IMR-90 (cell line): ENCODE measurements around the gene RELL2. TPM values are rescaled to one million over a fixed set of nuclear protein-coding genes. Genes with fewer than 3 reads are reported as not detected.

Experiments used
- ATAC-seq: fragments of 200-7000 bp; cut with Tn5 transposase; 2 replicates; pipeline ENCODE4 v1.9.1; 2020; ENCODE audit warnings: low read depth, mild to moderate bottlenecking, moderate library complexity
- BruUV-seq: library from RNA; stranded (reverse); fragments of 400-500 nt; replicated peaks from 2 replicates; lab custom pipeline; 2021; lab: Mats Ljungman, UMichigan
- CTCF ChIA-PET: fragments of 300-600 bp; formaldehyde crosslinking; extraction: SDS; loops from one replicate; lab custom pipeline; 2021; ENCODE audit warnings: antibody characterized with exemption; lab: Yijun Ruan, JAX
- POLR2A ChIA-PET: fragments of 300-600 bp; sonication (Branson Sonifier 250); formaldehyde crosslinking; loops from one replicate; lab custom pipeline; 2022; ENCODE audit warnings: antibody characterized with exemption; ENCODE audit not compliant: unreplicated experiment; lab: Charles Lee
- DNase-seq: peaks from one replicate; pipeline ENCODE4 v3.0.0; 2013
- H2AFZ ChIP-seq: replicated peaks from 2 replicates; pipeline ENCODE3; 2013; ENCODE audit warnings: low read length, mild to moderate bottlenecking; ENCODE audit not compliant: poor library complexity
- H2AK5ac ChIP-seq: 2 replicates; pipeline ENCODE4 v1.6.1; 2013; ENCODE audit warnings: low read depth, low read length, inconsistent platforms
- H2AK9ac ChIP-seq: replicated peaks from 2 replicates; pipeline ENCODE3; 2013; ENCODE audit warnings: mild to moderate bottlenecking, low read depth, low read length, moderate library complexity; ENCODE audit not compliant: poor library complexity
- H2BK120ac ChIP-seq: 2 replicates; pipeline ENCODE4 v1.6.1; 2013; ENCODE audit warnings: low read depth, low read length, inconsistent platforms
- H2BK15ac ChIP-seq: 3 replicates; pipeline ENCODE4 v1.6.1; 2013; ENCODE audit warnings: low read depth, low read length, inconsistent platforms
- H2BK20ac ChIP-seq: 2 replicates; pipeline ENCODE4 v1.6.1; 2013; ENCODE audit warnings: low read depth, mild to moderate bottlenecking, inconsistent platforms, low read length, moderate library complexity
- H2BK5ac ChIP-seq: 2 replicates; pipeline ENCODE4 v1.6.1; 2013; ENCODE audit warnings: mild to moderate bottlenecking, low read depth, low read length, inconsistent platforms; ENCODE audit not compliant: poor library complexity, severe bottlenecking
- H3K14ac ChIP-seq: replicated peaks from 2 replicates; pipeline ENCODE4 v1.6.1; 2013; ENCODE audit warnings: low read depth, low read length, inconsistent platforms
- H3K18ac ChIP-seq: 2 replicates; pipeline ENCODE4 v1.6.1; 2013; ENCODE audit warnings: low read depth, low read length, control low read depth
- H3K23ac ChIP-seq: 2 replicates; pipeline ENCODE4 v1.6.1; 2013; ENCODE audit warnings: low read depth, low read length, inconsistent platforms
- H3K27ac ChIP-seq: 2 replicates; pipeline ENCODE4 v1.5.1; 2013; ENCODE audit warnings: mild to moderate bottlenecking, control low read depth, low read length; ENCODE audit not compliant: insufficient read depth
- H3K27me3 ChIP-seq: 2 replicates; pipeline ENCODE4 v1.6.1; 2013; ENCODE audit warnings: low read length; ENCODE audit not compliant: control insufficient read depth, insufficient read depth
- H3K36me3 ChIP-seq: 2 replicates; pipeline ENCODE4 v1.6.1; 2013; ENCODE audit warnings: low read length, mixed read lengths; ENCODE audit not compliant: control insufficient read depth, insufficient read depth
- H3K4ac ChIP-seq: 2 replicates; pipeline ENCODE4 v1.6.1; 2013; ENCODE audit warnings: low read depth, low read length, inconsistent platforms
- H3K4me1 ChIP-seq: 2 replicates; pipeline ENCODE4 v1.6.1; 2013; ENCODE audit warnings: low read length, mixed read lengths; ENCODE audit not compliant: control insufficient read depth, insufficient read depth
- H3K4me2 ChIP-seq: 2 replicates; pipeline ENCODE4 v1.6.1; 2013; ENCODE audit warnings: low read depth, mild to moderate bottlenecking, control low read depth, low read length, moderate library complexity
- H3K4me3 ChIP-seq: 2 replicates; pipeline ENCODE4 v1.5.1; 2013; ENCODE audit warnings: low read depth, mild to moderate bottlenecking, control low read depth, low read length, moderate library complexity; ENCODE audit not compliant: insufficient read depth
- H3K56ac ChIP-seq: 2 replicates; pipeline ENCODE4 v1.6.1; 2013; ENCODE audit warnings: low read length, inconsistent platforms; ENCODE audit not compliant: insufficient read depth; ENCODE audit errors: extremely low read depth
- H3K79me1 ChIP-seq, 2 experiments: 2 replicates each; pipeline ENCODE4 v1.6.1; 2013; ENCODE audit warnings: low read length in 2 of 2, inconsistent platforms in 1 of 2, low read depth in 1 of 2
- H3K9ac ChIP-seq: 2 replicates; pipeline ENCODE4 v1.6.1; 2013; ENCODE audit warnings: low read depth, low read length, control low read depth
- H3K9me1 ChIP-seq: 2 replicates; pipeline ENCODE4 v1.6.1; 2013; ENCODE audit warnings: low read length, inconsistent platforms; ENCODE audit not compliant: insufficient read depth
- H3K9me3 ChIP-seq: 2 replicates; pipeline ENCODE4 v1.6.1; 2013; ENCODE audit warnings: low read length; ENCODE audit not compliant: control insufficient read depth, insufficient read depth
- H4K20me1 ChIP-seq: 2 replicates; pipeline ENCODE4 v1.6.1; 2013; ENCODE audit warnings: low read length, inconsistent platforms; ENCODE audit not compliant: insufficient read depth
- H4K5ac ChIP-seq: 2 replicates; pipeline ENCODE4 v1.6.1; 2013; ENCODE audit warnings: mild to moderate bottlenecking, low read depth, low read length, control low read depth
- H4K8ac ChIP-seq, 2 experiments: 2 replicates each; pipeline ENCODE4 v1.6.1; 2013; ENCODE audit warnings: low read depth in 2 of 2, low read length in 2 of 2, control low read depth in 1 of 2, inconsistent platforms in 1 of 2
- H4K91ac ChIP-seq: 2 replicates; pipeline ENCODE4 v1.6.1; 2013; ENCODE audit warnings: low read depth, low read length, inconsistent platforms; ENCODE audit not compliant: insufficient read depth
- BHLHE40 ChIP-seq: fragments of 150-350 bp; IDR thresholded peaks from 2 replicates; pipeline ENCODE4 v1.6.1; 2016; ENCODE audit warnings: mild to moderate bottlenecking, low read depth, low read length
- CEBPB ChIP-seq: IDR thresholded peaks from 2 replicates; pipeline ENCODE4 v1.6.1; 2012; ENCODE audit warnings: low read depth, low read length, improper control_type of control experiment
- CHD1 ChIP-seq: IDR thresholded peaks from 2 replicates; pipeline ENCODE4 v1.6.1; 2012; ENCODE audit warnings: low read depth, low read length, improper control_type of control experiment
- CTCF ChIP-seq: conservative IDR thresholded peaks from 2 replicates; pipeline ENCODE4 v1.5.1; 2012; ENCODE audit warnings: mild to moderate bottlenecking, low read depth, low read length, improper control_type of control experiment
- ELK1 ChIP-seq: fragments of 150-350 bp; IDR thresholded peaks from 2 replicates; pipeline ENCODE4 v1.6.1; 2016; ENCODE audit warnings: low read depth, mild to moderate bottlenecking, low read length, moderate library complexity, borderline replicate concordance
- MAFK ChIP-seq: IDR thresholded peaks from 2 replicates; pipeline ENCODE4 v1.6.1; 2012; ENCODE audit warnings: low read depth, low read length, improper control_type of control experiment
- MXI1 ChIP-seq: IDR thresholded peaks from 2 replicates; pipeline ENCODE4 v1.6.1; 2012; ENCODE audit warnings: low read depth, mild to moderate bottlenecking, low read length, moderate library complexity, borderline replicate concordance
- NFE2L2 ChIP-seq: fragments of 150-350 bp; IDR thresholded peaks from 2 replicates; pipeline ENCODE4 v1.6.1; 2016; ENCODE audit warnings: low read depth, mild to moderate bottlenecking, low read length
- POLR2A ChIP-seq: IDR thresholded peaks from 2 replicates; pipeline ENCODE4 v1.6.1; 2012; ENCODE audit warnings: mild to moderate bottlenecking, low read depth, low read length
- RAD21 ChIP-seq: IDR thresholded peaks from 2 replicates; pipeline ENCODE4 v1.6.1; 2012; ENCODE audit warnings: low read length, improper control_type of control experiment
- RCOR1 ChIP-seq: IDR thresholded peaks from 2 replicates; pipeline ENCODE4 v1.6.1; 2012; ENCODE audit warnings: mild to moderate bottlenecking, low read length, improper control_type of control experiment; ENCODE audit not compliant: insufficient replicate concordance
- RFX5 ChIP-seq: IDR thresholded peaks from 2 replicates; pipeline ENCODE4 v1.8.0; 2012; ENCODE audit warnings: low read depth, mild to moderate bottlenecking, low read length, moderate library complexity
- SMC3 ChIP-seq: fragments of 150-350 bp; IDR thresholded peaks from 2 replicates; pipeline ENCODE4 v1.6.1; 2016; ENCODE audit warnings: low read depth, mild to moderate bottlenecking, antibody characterized with exemption, low read length, moderate library complexity
- WGBS, 2 experiments: methylation state at CpG; one replicate each; pipeline versions ENCODE4 v1.1.5 to v1.1.7; 2013; ENCODE audit warnings: missing lambda C conversion rate in 2 of 2; ENCODE audit not compliant: insufficient read length in 1 of 2; ENCODE audit errors: extremely low coverage in 2 of 2; 5-methylcytosine and 5-hydroxymethylcytosine counted together
- dilution Hi-C: fragments of 300-500 bp; cut with HindIII; formaldehyde crosslinking; loops from one replicate; pipeline ENCODE4 v1.14.3; 2018; ENCODE audit warnings: low sequenced_read_pairs; ENCODE audit not compliant: unreplicated experiment
- in situ Hi-C: fragments of 300-500 bp; cut with MboI; formaldehyde crosslinking; loops from 3 replicates; pipeline ENCODE4 v1.14.3; 2019; ENCODE audit warnings: low sequenced_read_pairs, inconsistent platforms, mixed read lengths
- intact Hi-C: fragments of 100-400 bp; cut with micrococcal nuclease; formaldehyde crosslinking; loops from 2 replicates; pipeline ENCODE4 v1.10.0; 2022
- polyA plus RNA-seq, 3 experiments: library from polyadenylated mRNA; depleted of rRNA; stranded (reverse); fragments of >200 nt; gene quantifications; 2 replicates each; pipeline ENCODE4 v1.2.3, GENCODE V29; 2012; ENCODE audit warnings: low replicate concordance in 1 of 3
- total RNA-seq: library from RNA; depleted of rRNA; stranded (reverse); fragments of >200 nt; gene quantifications from 2 replicates; pipeline ENCODE4 v1.2.3, GENCODE V29; 2012

The RELL2 gene
- total and polyA plus RNA-seq, 2 of the 4 experiments (the other 2 are of a cell fraction), result 2.2 to 7.6 TPM

GRCh38 chr5:141615991-141616720, 20.6 kb upstream of the RELL2 start (continued):
- no peak for TF ChIP-seq MAFK

GRCh38 chr5:141617128-141617527, 19.7 kb upstream of the RELL2 start:
- no peak overlapping the region for H3K4ac ChIP-seq
- H3K9ac ChIP-seq, result no peak overlapping the region
- DNase-seq, result peak; percentile 29
- TF ChIP-seq NFE2L2 (no peak), CEBPB (no peak), BHLHE40 (no peak), POLR2A (no peak), RCOR1 (no peak), RFX5 (no peak), CTCF (no peak), ELK1 (no peak), RAD21 (no peak), MXI1 (no peak), CHD1 (no peak), SMC3 (no peak), MAFK (no peak)

More at GRCh38 chr5:141617128-141617527, 19.7 kb upstream of the RELL2 start:
- Histone ChIP-seq H3K18ac (no peak overlapping the region), H2AK5ac (no peak overlapping the region), H3K4me2 (peak overlapping the region; percentile 99; the same call in 1 of the 2 replicates), H4K20me1 (peaks cover 3% of the 10 kb centered on the region; the same call in 1 of the 2 replicates), H4K8ac (no peak overlapping the region), H3K36me3 (peaks cover 12% of the 10 kb centered on the region), H2BK15ac (no peak overlapping the region), H3K14ac (no peak overlapping the region), H3K4me1 (0 out of 2 replicates have a peak, but pooled peaks cover 3% of the 10 kb centered on the region), H3K27ac (no peak overlapping the region), H3K9me1 (peaks cover 2% of the 10 kb centered on the region; the same call in 1 of the 2 replicates), H4K5ac (no peak overlapping the region), H2AFZ (no peak overlapping the region), H2AK9ac (no peak overlapping the region), H3K4me3 (no peak overlapping the region), H2BK120ac (no peak overlapping the region), H3K56ac (no peak overlapping the region), H3K9me3 (no peaks in the 10 kb centered on the region), H3K23ac (0 out of 2 replicates have a peak overlapping the region, but pooled peaks have one; percentile 67), H4K91ac (no peak overlapping the region), H3K27me3 (no peaks in the 10 kb centered on the region), H3K79me1 (peaks cover 14 to 35% of the 10 kb centered on the region in 2 experiments), H2BK20ac (no peak overlapping the region), H2BK5ac (no peak overlapping the region)
- WGBS, 2 experiments, result no CpG with 5 or more reads among the region's 2 CpGs
- ATAC-seq, result no peak
- no TSS peak for BruUV-seq
- in situ Hi-C loops (no loop called here), dilution Hi-C loops (no loop called here), intact Hi-C loops (no loop called here)
- ChIA-PET POLR2A (no interaction called here), CTCF (interaction anchor here (1.0 to 6.7 kb wide), 3 partner anchors 9 to 75 kb away, joined by 3 to 94 read pairs (median 5); no protein-coding TSS in a partner anchor)
